Islet of Langerhans (tissue), 1 donor: ENCODE measurements around the gene DCAF16.

Source experiments
- FAIRE-seq: peaks from one replicate; lab custom pipeline; 2011; peaks lifted over from hg19 to GRCh38; lab: Jason Lieb, UNC

DCAF16 gene

GRCh38 chr4:17781300-17782287 lies 29.0 kb downstream of the DCAF16 start, which contains the start of gene FAM184B:
FAM184B (minus strand) TSS chr4:17781621; CDS start chr4:17781299, 322 bp downstream.
- FAIRE-seq, result no peak

GRCh38 chr4:17780501-17781299 lies 29.9 kb downstream of the DCAF16 start:
- FAIRE-seq, result no peak

GRCh38 chr4:17778431-17778830 lies 32.1 kb downstream of the DCAF16 start:
- no peak for FAIRE-seq

- FAIRE-seq, result no peak
Measured at GRCh38 chr4:17773135-17773698, 37.3 kb downstream of the DCAF16 start.

- FAIRE-seq, result no peak
Measured at GRCh38 chr4:17771284-17771908, 39.2 kb downstream of the DCAF16 start.

- no peak for FAIRE-seq
Measured at GRCh38 chr4:17770845-17771244, 39.7 kb downstream of the DCAF16 start.

- FAIRE-seq, result no peak
Measured at GRCh38 chr4:17769406-17770174, 41.0 kb downstream of the DCAF16 start.

GRCh38 chr4:17766826-17767458 lies 43.6 kb downstream of the DCAF16 start:
- FAIRE-seq, result no peak

- FAIRE-seq, result no peak
Measured at GRCh38 chr4:17765514-17766286, 44.9 kb downstream of the DCAF16 start.

- FAIRE-seq, result no peak
Measured at GRCh38 chr4:17763931-17764330, 46.6 kb downstream of the DCAF16 start.

GRCh38 chr4:17763416-17763815 lies 47.1 kb downstream of the DCAF16 start:
- no peak for FAIRE-seq

- no peak for FAIRE-seq
Measured at GRCh38 chr4:17762726-17763125, 47.8 kb downstream of the DCAF16 start.

GRCh38 chr4:17761062-17761461 lies 49.5 kb downstream of the DCAF16 start:
- no peak for FAIRE-seq

GRCh38 chr4:17760626-17761025 lies 49.9 kb downstream of the DCAF16 start:
- FAIRE-seq, result no peak

GRCh38 chr4:17758485-17758884 lies 52.1 kb downstream of the DCAF16 start:
- no peak for FAIRE-seq

GRCh38 chr4:17757621-17758020 lies 52.9 kb downstream of the DCAF16 start:
- FAIRE-seq, result no peak

GRCh38 chr4:17753646-17754045 lies 56.9 kb downstream of the DCAF16 start:
- FAIRE-seq, result no peak
